ENCODE results near the gene ZBTB8OS. TPM values are rescaled to one million over a fixed set of nuclear protein-coding genes. Genes with fewer than 3 reads are reported as not detected.
"Not testable (repeated sequence)": the region's sequence is repeated elsewhere in the genome, so short reads cannot be mapped to it uniquely, and the experiment has no call there.

ZBTB8OS gene
- total RNA-seq: 31.3 and 53.1 TPM in 2 replicates

GRCh38 chr1:32650248-32650751 lies at the start of gene ZBTB8OS:
Gene ZBTB8OS (minus strand): TSS chr1:32650550. CDS start chr1:32650529, 21 bp downstream.
- no peak for TF ChIP-seq CTCF (conservative IDR thresholded peaks at IDR 0.05; ENCODE audit: low read depth, low read length)
- DNase-seq (ENCODE audit: low read depth): peak; percentile 74
- H3K4me3 ChIP-seq (ENCODE audit: low read depth, low read length): peak within 1 kb of the TSS; percentile 59

- not testable (repeated sequence) for H3K4me3 ChIP-seq (ENCODE audit: low read depth, low read length); DNase-seq (ENCODE audit: low read depth)
Observed at GRCh38 chr1:32696996-32697395, 46.6 kb upstream of the ZBTB8OS start.

GRCh38 chr1:32696041-32696440 lies 45.7 kb upstream of the ZBTB8OS start:
- no peak for DNase-seq (ENCODE audit: low read depth)
- H3K4me3 ChIP-seq (ENCODE audit: low read depth, low read length): no peak overlapping the region
- TF ChIP-seq CTCF (conservative IDR thresholded peaks at IDR 0.05; ENCODE audit: low read depth, low read length): no peak

GRCh38 chr1:32695098-32695904 lies 45.0 kb upstream of the ZBTB8OS start:
- DNase-seq (ENCODE audit: low read depth): no peak
- TF ChIP-seq CTCF (conservative IDR thresholded peaks at IDR 0.05; ENCODE audit: low read depth, low read length): no peak
- H3K4me3 ChIP-seq (ENCODE audit: low read depth, low read length): no peak overlapping the region

- DNase-seq (ENCODE audit: low read depth): no peak
- TF ChIP-seq CTCF (conservative IDR thresholded peaks at IDR 0.05; ENCODE audit: low read depth, low read length): no peak
- no peak overlapping the region for H3K4me3 ChIP-seq (ENCODE audit: low read depth, low read length)
Observed at GRCh38 chr1:32693455-32694174, 43.3 kb upstream of the ZBTB8OS start.

GRCh38 chr1:32686387-32686786 lies 36.0 kb upstream of the ZBTB8OS start:
- no peak overlapping the region for H3K4me3 ChIP-seq (ENCODE audit: low read depth, low read length)
- TF ChIP-seq CTCF (conservative IDR thresholded peaks at IDR 0.05; ENCODE audit: low read depth, low read length): no peak
- DNase-seq (ENCODE audit: low read depth): no peak

GRCh38 chr1:32685498-32685897 lies 35.1 kb upstream of the ZBTB8OS start:
- no peak overlapping the region for H3K4me3 ChIP-seq (ENCODE audit: low read depth, low read length)
- TF ChIP-seq CTCF (conservative IDR thresholded peaks at IDR 0.05; ENCODE audit: low read depth, low read length): no peak
- no peak for DNase-seq (ENCODE audit: low read depth)
